ENCODE measurements around the gene SLC35F4.

The SLC35F4 gene

GRCh38 chr14:57547131-57547530, 318.8 kb downstream of the SLC35F4 start:
- TF ChIP-seq, protein P1, sequence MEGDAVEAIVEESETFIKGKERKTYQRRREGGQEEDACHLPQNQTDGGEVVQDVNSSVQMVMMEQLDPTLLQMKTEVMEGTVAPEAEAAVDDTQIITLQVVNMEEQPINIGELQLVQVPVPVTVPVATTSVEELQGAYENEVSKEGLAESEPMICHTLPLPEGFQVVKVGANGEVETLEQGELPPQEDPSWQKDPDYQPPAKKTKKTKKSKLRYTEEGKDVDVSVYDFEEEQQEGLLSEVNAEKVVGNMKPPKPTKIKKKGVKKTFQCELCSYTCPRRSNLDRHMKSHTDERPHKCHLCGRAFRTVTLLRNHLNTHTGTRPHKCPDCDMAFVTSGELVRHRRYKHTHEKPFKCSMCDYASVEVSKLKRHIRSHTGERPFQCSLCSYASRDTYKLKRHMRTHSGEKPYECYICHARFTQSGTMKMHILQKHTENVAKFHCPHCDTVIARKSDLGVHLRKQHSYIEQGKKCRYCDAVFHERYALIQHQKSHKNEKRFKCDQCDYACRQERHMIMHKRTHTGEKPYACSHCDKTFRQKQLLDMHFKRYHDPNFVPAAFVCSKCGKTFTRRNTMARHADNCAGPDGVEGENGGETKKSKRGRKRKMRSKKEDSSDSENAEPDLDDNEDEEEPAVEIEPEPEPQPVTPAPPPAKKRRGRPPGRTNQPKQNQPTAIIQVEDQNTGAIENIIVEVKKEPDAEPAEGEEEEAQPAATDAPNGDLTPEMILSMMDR (conservative IDR thresholded peaks at IDR 0.05): no peak
- no peak for TF ChIP-seq ZFX (IDR thresholded peaks at IDR 0.05)
- no peak overlapping the region for H3K27ac ChIP-seq

DNA sequence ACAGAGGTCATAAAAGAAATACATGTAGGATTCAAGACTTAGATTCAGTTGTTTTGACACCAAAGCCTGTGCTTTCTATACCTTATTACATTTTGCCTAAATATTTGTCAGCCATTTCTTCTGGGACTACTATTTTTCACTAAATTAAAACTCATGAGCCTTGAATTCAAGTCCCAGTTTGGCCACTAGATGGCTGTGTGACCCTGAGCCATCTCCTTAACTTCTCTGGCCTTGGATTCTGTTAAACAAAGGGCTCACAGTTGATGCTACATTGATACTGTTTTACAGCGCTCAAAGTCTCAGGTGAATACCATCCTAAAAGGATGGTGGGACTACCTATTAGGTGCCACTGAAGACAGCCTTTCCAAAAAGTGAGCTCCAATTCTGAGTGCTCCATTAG, 332.7 kb downstream of the SLC35F4 start:
- TF ChIP-seq, protein P1 (conservative IDR thresholded peaks at IDR 0.05): peak; percentile 85
- no peak for TF ChIP-seq ZFX (IDR thresholded peaks at IDR 0.05)
- H3K27ac ChIP-seq: no peak overlapping the region

DNA sequence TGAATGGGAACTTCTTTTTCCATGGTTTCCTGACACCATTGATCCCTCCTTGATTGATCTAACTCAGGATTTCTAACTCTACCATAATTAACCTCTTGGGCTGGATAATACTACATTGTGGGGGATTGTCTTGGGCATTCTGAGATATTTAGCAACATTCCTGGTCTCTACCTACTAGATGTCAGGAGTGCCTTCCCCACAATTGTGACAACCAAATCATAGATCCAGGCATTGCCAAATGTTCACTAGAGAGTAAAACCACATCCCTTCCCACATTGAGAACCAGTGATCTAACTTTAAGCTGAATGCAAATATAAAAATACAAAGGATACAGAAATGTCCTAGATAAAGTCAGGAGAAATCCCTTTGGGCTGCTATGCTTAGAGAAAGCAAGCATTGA, 335.3 kb downstream of the SLC35F4 start:
- no peak overlapping the region for H3K27ac ChIP-seq
- TF ChIP-seq ZFX (IDR thresholded peaks at IDR 0.05): no peak
- TF ChIP-seq, protein P1 (conservative IDR thresholded peaks at IDR 0.05): no peak

DNA sequence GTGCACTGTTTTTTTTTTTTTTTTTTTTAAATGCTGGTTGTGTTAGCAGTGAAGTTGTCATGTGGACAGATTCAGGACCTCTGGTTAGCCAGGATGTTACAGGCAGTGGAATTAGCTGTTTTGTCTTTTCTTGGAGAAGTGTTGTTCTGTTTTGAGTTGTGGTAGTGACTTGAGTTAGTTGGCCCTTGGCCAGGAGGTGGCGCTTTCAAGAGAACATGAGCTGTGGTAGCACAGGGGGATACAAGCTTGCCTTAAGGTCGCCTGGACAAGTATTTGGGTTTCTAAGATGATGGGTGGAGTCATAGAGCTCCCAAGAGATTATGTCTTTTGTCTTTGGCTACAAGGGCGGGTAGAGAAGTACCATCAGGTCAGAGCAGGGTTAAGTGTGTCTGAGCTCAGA, 338.9 kb downstream of the SLC35F4 start:
- TF ChIP-seq ZFX (IDR thresholded peaks at IDR 0.05): no peak
- TF ChIP-seq, protein P1 (conservative IDR thresholded peaks at IDR 0.05): no peak; the same call in 1 of the 2 replicates

GRCh38 chr14:57519043-57519442, 346.8 kb downstream of the SLC35F4 start:
- TF ChIP-seq, protein P1 (conservative IDR thresholded peaks at IDR 0.05): no peak
- no peak for TF ChIP-seq ZFX (IDR thresholded peaks at IDR 0.05)

More for the DNA sequence above, 338.9 kb downstream of the SLC35F4 start:
- H3K27ac ChIP-seq: no peak overlapping the region

More at GRCh38 chr14:57519043-57519442, 346.8 kb downstream of the SLC35F4 start:
- H3K27ac ChIP-seq: no peak overlapping the region

All from C4-2B (cell line).